Liver (tissue), 9 donors: ENCODE results near the gene PASK. TPM values are rescaled to one million over a fixed set of nuclear protein-coding genes. Genes with fewer than 3 reads are reported as not detected.

ENCODE experiments used
- DNase-seq: peaks from one replicate; pipeline ENCODE4 v3.0.0-alpha.2; 2017; ENCODE audit warnings: low spot score
- H3K27ac ChIP-seq, 2 donors: one replicate each; pipeline ENCODE4 v1.7.0; 2013; ENCODE audit warnings: inconsistent platforms in 2 of 2, low read length in 2 of 2, control low read depth in 1 of 2, low read depth in 1 of 2, mild to moderate bottlenecking in 1 of 2
- H3K27me3 ChIP-seq, 4 donors: one replicate each; pipeline versions ENCODE4 v1.6.1 to v1.7.0; 2013; ENCODE audit warnings: low read length in 3 of 4, inconsistent platforms in 1 of 4, mild to moderate bottlenecking in 1 of 4, moderate library complexity in 1 of 4; ENCODE audit not compliant: control insufficient read depth in 4 of 4, insufficient read depth in 4 of 4
- H3K36me3 ChIP-seq, 4 donors: one replicate each; pipeline versions ENCODE4 v1.6.1 to v1.7.0; 2013; ENCODE audit warnings: low read length in 3 of 4, mild to moderate bottlenecking in 3 of 4, low read depth in 1 of 4, moderate library complexity in 1 of 4; ENCODE audit not compliant: control insufficient read depth in 4 of 4, insufficient read depth in 3 of 4
- H3K4me1 ChIP-seq, 4 donors: one replicate each; pipeline versions ENCODE4 v1.6.1 to v1.7.0; 2013; ENCODE audit warnings: low read length in 3 of 4, mild to moderate bottlenecking in 3 of 4, moderate library complexity in 1 of 4; ENCODE audit not compliant: control insufficient read depth in 4 of 4, insufficient read depth in 4 of 4
- H3K4me3 ChIP-seq, 3 donors: one replicate each; pipeline versions ENCODE4 v1.6.1 to v1.7.0; 2013; ENCODE audit warnings: low read length in 3 of 3, control low read depth in 1 of 3, low read depth in 1 of 3, mild to moderate bottlenecking in 1 of 3
- H3K9ac ChIP-seq, 2 donors: one replicate each; pipeline ENCODE4 v1.7.0; 2013; ENCODE audit warnings: low read length in 2 of 2, mild to moderate bottlenecking in 2 of 2, moderate library complexity in 2 of 2, control low read depth in 1 of 2, low read depth in 1 of 2
- H3K9me3 ChIP-seq, 4 donors: one replicate each; pipeline versions ENCODE4 v1.6.1 to v1.7.0; 2013; ENCODE audit warnings: low read length in 3 of 4; ENCODE audit not compliant: control insufficient read depth in 4 of 4
- CTCF ChIP-seq: fragments of 150-350 bp; IDR thresholded peaks from 2 replicates; pipeline ENCODE4 v1.5.1; 2017; ENCODE audit warnings: improper control_type of control experiment, low read depth, low read length; ENCODE audit not compliant: missing input control
- EGR1 ChIP-seq, 2 donors: IDR thresholded peaks; 2 replicates each; pipeline ENCODE4 v1.6.1; 2016 to 2018; ENCODE audit warnings: antibody characterized with exemption in 2 of 2, low read depth in 2 of 2
- FOXA1 ChIP-seq: IDR thresholded peaks from 2 replicates; pipeline ENCODE4 v1.6.1; 2016; ENCODE audit warnings: antibody characterized with exemption
- FOXA2 ChIP-seq: IDR thresholded peaks from 2 replicates; pipeline ENCODE4 v1.6.1; 2016; ENCODE audit warnings: antibody characterized with exemption
- GABPA ChIP-seq, 2 donors: IDR thresholded peaks in 1 of 2; conservative IDR thresholded peaks in 1 of 2; 2 replicates each; pipeline ENCODE4 v1.6.1; 2016; ENCODE audit warnings: antibody characterized with exemption in 2 of 2, mild to moderate bottlenecking in 1 of 2, moderate library complexity in 1 of 2
- NR2F2 ChIP-seq: IDR thresholded peaks from 2 replicates; pipeline ENCODE4 v1.6.1; 2016; ENCODE audit warnings: antibody characterized with exemption
- RAD21 ChIP-seq, 2 donors: IDR thresholded peaks; 2 replicates each; pipeline ENCODE4 v1.6.1; 2016; ENCODE audit warnings: antibody characterized with exemption in 2 of 2, mild to moderate bottlenecking in 2 of 2
- REST ChIP-seq: IDR thresholded peaks from 2 replicates; pipeline ENCODE4 v1.6.1; 2016; ENCODE audit warnings: antibody characterized with exemption, mild to moderate bottlenecking
- RXRA ChIP-seq, 2 donors: IDR thresholded peaks; 2 replicates each; pipeline ENCODE4 v1.6.1; 2017 to 2018; ENCODE audit warnings: antibody characterized with exemption in 2 of 2, mild to moderate bottlenecking in 1 of 2
- SP1 ChIP-seq: IDR thresholded peaks from 2 replicates; pipeline ENCODE4 v1.6.1; 2018; ENCODE audit warnings: antibody characterized with exemption, mild to moderate bottlenecking
- TAF1 ChIP-seq: conservative IDR thresholded peaks from 2 replicates; pipeline ENCODE4 v1.6.1; 2016; ENCODE audit warnings: antibody characterized with exemption, mild to moderate bottlenecking
- YY1 ChIP-seq: IDR thresholded peaks from 2 replicates; pipeline ENCODE4 v1.6.1; 2016; ENCODE audit warnings: antibody characterized with exemption, mild to moderate bottlenecking
- ZBTB33 ChIP-seq: IDR thresholded peaks from 2 replicates; pipeline ENCODE4 v1.6.1; 2016; ENCODE audit warnings: antibody characterized with exemption
- WGBS: extraction: QIAGEN DNeasy Blood & Tissue Kit; methylation state at CpG from one replicate; pipeline ENCODE4 v1.1.7; 2013; 5-methylcytosine and 5-hydroxymethylcytosine counted together
- polyA plus RNA-seq, 2 donors: library from polyadenylated mRNA; stranded (reverse) in 1 of 2; unstranded in 1 of 2; fragments of 200-250 nt in 1 of 2; fragments of >200 nt in 1 of 2; fragmentation: Nextera tagmentation in 1 of 2; extraction: Ambion mirVana in 1 of 2; gene quantifications; one replicate each; pipeline versions ENCODE4 v1.2.1 to v1.2.3, GENCODE V29; 2013 to 2015
- total RNA-seq, 2 donors: library from RNA; depleted of rRNA; stranded (reverse); fragments of >200 nt; gene quantifications; one replicate each; pipeline ENCODE4 v1.2.3, GENCODE V29; 2014
- donor health status: healthy.
- donor health status: healthy.
- donor health status: healthy.
- donor health status: healthy.
- donor health status: healthy.

The PASK gene
- total and polyA plus RNA-seq, 4 donors = 0.96 to 8.8 (median 2.9) TPM

GRCh38 chr2:241154915-241155314 is 5.6 kb upstream of the PASK start (continued):
- TF ChIP-seq REST (no peak), SP1 (no peak)

GRCh38 chr2:241153616-241154015 is 4.3 kb upstream of the PASK start:
- Histone ChIP-seq H3K4me3 (no peak overlapping the region), H3K36me3 (peaks cover 0 to 20% (median 10%) of the 10 kb centered on the region in 4 donors), H3K27ac (no peak overlapping the region), H3K9me3 (no peaks in the 10 kb centered on the region), H3K27me3 (no peaks in the 10 kb centered on the region), H3K4me1 (peaks cover 2 to 23% (median 18%) of the 10 kb centered on the region in 4 donors), H3K9ac (no peak overlapping the region)
- DNase-seq = no peak
- WGBS = 92% methylated on average over 7 of the region's 7 CpGs
- TF ChIP-seq REST (no peak), TAF1 (no peak), FOXA1 (no peak), RAD21 (IDR thresholded peaks at IDR 0.05) (no peak), ZBTB33 (no peak), NR2F2 (no peak), GABPA (IDR thresholded peaks at IDR 0.05 in 1 of 2, conservative IDR thresholded peaks at IDR 0.05 in 1 of 2) (no peak), YY1 (no peak), EGR1 (IDR thresholded peaks at IDR 0.05; ENCODE audit: low read depth in 2 of 2) (no peak), FOXA2 (no peak), RXRA (IDR thresholded peaks at IDR 0.05) (no peak), CTCF (no peak)
